Naive B cell (primary cell): ENCODE measurements around the gene DNASE2. TPM values are rescaled to one million over a fixed set of nuclear protein-coding genes. Genes with fewer than 3 reads are reported as not detected.
A peak's percentile ranks its signal among the peaks of the same experiment; 100 is the strongest.

Experiments
- ATAC-seq, 2 donors: fragments of 150-1000 bp; cut with Tn5 transposase; 2 replicates each; pipeline ENCODE4 v1.10.0; 2021; ENCODE audit warnings: low read depth in 2 of 2, mild to moderate bottlenecking in 2 of 2, moderate library complexity in 2 of 2
- DNase-seq: peaks from one replicate; pipeline ENCODE4 v3.0.0; 2022
- H3K27ac Mint-ChIP-seq, 6 donors: one replicate each; pipeline ENCODE4 v1.8.0; 2020 to 2022; ENCODE audit warnings: mild to moderate bottlenecking in 6 of 6, mixed read lengths in 6 of 6, moderate library complexity in 5 of 6, inconsistent platforms in 2 of 6
- H3K27me3 Mint-ChIP-seq, 3 donors: one replicate each; pipeline ENCODE4 v1.8.0; 2021 to 2022; ENCODE audit warnings: mixed read lengths in 3 of 3, mild to moderate bottlenecking in 1 of 3
- H3K36me3 Mint-ChIP-seq, 2 donors: one replicate each; pipeline ENCODE4 v1.8.0; 2020 to 2022; ENCODE audit warnings: mixed read lengths in 2 of 2, inconsistent platforms in 1 of 2, mild to moderate bottlenecking in 1 of 2
- H3K4me1 Mint-ChIP-seq, 3 donors: one replicate each; pipeline ENCODE4 v1.8.0; 2020 to 2022; ENCODE audit warnings: mixed read lengths in 3 of 3, inconsistent platforms in 1 of 3, mild to moderate bottlenecking in 1 of 3, moderate library complexity in 1 of 3
- H3K4me3 Mint-ChIP-seq, 8 donors: one replicate each; pipeline ENCODE4 v1.8.0; 2020 to 2022; ENCODE audit warnings: mild to moderate bottlenecking in 8 of 8, mixed read lengths in 8 of 8, moderate library complexity in 8 of 8, inconsistent platforms in 2 of 8
- H3K9me3 Mint-ChIP-seq, 7 donors: one replicate each; pipeline ENCODE4 v1.8.0; 2020 to 2022; ENCODE audit warnings: mixed read lengths in 7 of 7, mild to moderate bottlenecking in 5 of 7, inconsistent platforms in 2 of 7, moderate library complexity in 1 of 7
- polyA plus RNA-seq, 6 donors: library from polyadenylated mRNA; unstranded; fragments of 300-500 nt; fragmentation: Illumina TruSeq; gene quantifications; one replicate each; pipeline ENCODE4 v1.2.3, GENCODE V29; 2021; ENCODE audit warnings: low read depth in 6 of 6

Gene DNASE2
- polyA plus RNA-seq, 6 donors from 2014 or later: 24.5 to 55.8 (median 40.6) TPM

DNA sequence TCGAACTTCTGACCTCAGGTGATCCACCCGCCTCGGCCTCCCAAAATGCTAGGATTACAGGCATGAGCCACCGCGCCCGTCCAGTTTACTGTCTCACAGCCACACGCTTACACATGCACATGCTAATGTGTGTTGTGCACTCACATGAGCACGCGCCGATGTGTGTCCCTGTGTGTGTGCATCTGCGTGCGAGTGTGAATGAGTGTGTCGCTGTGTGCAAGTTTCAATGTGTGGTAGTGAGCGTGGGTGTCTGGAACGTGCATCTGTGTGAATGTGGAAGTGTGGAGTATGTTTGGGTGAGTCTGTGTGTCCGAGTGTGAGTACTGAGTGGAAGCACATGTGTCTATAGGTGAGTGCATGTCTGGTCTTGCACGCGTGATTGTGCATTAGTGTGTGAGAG lies 38.7 kb downstream of the DNASE2 start:
- Mint-ChIP-seq H3K4me3 (no peak overlapping the region), H3K4me1 (peaks cover 26 to 41% (median 38%) of the 10 kb centered on the region in 3 donors), H3K27me3 (peaks cover 60 to 92% (median 75%) of the 10 kb centered on the region in 3 donors), H3K36me3 (peaks cover 0 to 18% of the 10 kb centered on the region in 2 donors), H3K27ac (no peak overlapping the region), H3K9me3 (peaks cover 0 to 8% (median 2%) of the 10 kb centered on the region in 7 donors)
- DNase-seq (no peak), ATAC-seq (no peak)

DNA sequence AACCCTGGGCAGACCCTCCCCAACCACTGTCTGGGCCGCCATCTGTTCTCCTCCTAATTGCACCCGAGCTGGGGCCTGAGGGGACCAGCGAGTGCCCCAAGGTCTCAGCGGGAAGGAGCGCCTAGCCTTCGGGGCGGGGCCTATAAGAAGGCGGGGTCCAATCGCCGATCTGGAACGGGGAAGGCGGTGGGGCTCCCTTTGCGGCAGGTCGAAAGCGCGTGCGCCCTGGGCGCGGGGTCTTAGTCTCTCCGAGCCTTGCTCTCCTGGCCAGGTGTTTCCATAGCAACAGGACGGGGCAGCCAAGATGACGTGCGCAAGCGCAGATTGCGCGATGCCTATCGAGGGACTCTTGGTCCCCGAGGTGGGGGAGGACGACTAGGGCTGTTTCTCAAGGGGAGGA lies 40.2 kb downstream of the DNASE2 start:
- H3K4me3 Mint-ChIP-seq: peak overlapping the region; percentile 6 to 69 (median 34)
- H3K27ac Mint-ChIP-seq: peak overlapping the region in 2 of 6 donors; percentile 16 to 68
- peak in 1 of 2 donors; percentile 17 for ATAC-seq
- DNase-seq: no peak
- peaks cover 74 to 93% (median 83%) of the 10 kb centered on the region in 3 donors for H3K27me3 Mint-ChIP-seq
- peaks cover 0 to 18% of the 10 kb centered on the region in 2 donors for H3K36me3 Mint-ChIP-seq
- H3K9me3 Mint-ChIP-seq: peaks cover 0 to 8% (median 2%) of the 10 kb centered on the region in 7 donors
- peaks cover 26 to 43% (median 38%) of the 10 kb centered on the region in 3 donors for H3K4me1 Mint-ChIP-seq

- ATAC-seq: peak; percentile 13
Measured at GRCh38 chr19:12840091-12841079, 40.9 kb downstream of the DNASE2 start.

GRCh38 chr19:12838886-12839756 lies 42.1 kb downstream of the DNASE2 start:
- H3K4me3 Mint-ChIP-seq: peak overlapping the region; percentile 58 to 89 (median 74)
- H3K27me3 Mint-ChIP-seq: peaks cover 71 to 98% (median 80%) of the 10 kb centered on the region in 3 donors
- peaks cover 0 to 8% (median 3%) of the 10 kb centered on the region in 7 donors for H3K9me3 Mint-ChIP-seq
- peak overlapping the region in 1 of 6 donors; percentile 58 for H3K27ac Mint-ChIP-seq
- peak in 1 of 2 donors; percentile 31 for ATAC-seq
- peaks cover 0 to 22% of the 10 kb centered on the region in 2 donors for H3K36me3 Mint-ChIP-seq
- DNase-seq: no peak
- H3K4me1 Mint-ChIP-seq: peaks cover 30 to 58% (median 44%) of the 10 kb centered on the region in 3 donors

More at GRCh38 chr19:12840091-12841079, 40.9 kb downstream of the DNASE2 start:
- Mint-ChIP-seq H3K27me3 (peaks cover 74 to 96% (median 81%) of the 10 kb centered on the region in 3 donors), H3K4me3 (peak overlapping the region in 4 of 8 donors; percentile 16 to 69 (median 34)), H3K9me3 (peaks cover 0 to 8% (median 2%) of the 10 kb centered on the region in 7 donors), H3K4me1 (peaks cover 26 to 48% (median 39%) of the 10 kb centered on the region in 3 donors), H3K27ac (peak overlapping the region in 1 of 6 donors; percentile 40), H3K36me3 (peaks cover 0 to 18% of the 10 kb centered on the region in 2 donors)
- no peak for DNase-seq

GRCh38 chr19:12838182-12838885 lies 42.9 kb downstream of the DNASE2 start, which contains the start of gene MAST1:
Gene MAST1 (plus strand): TSS chr19:12838515. CDS start chr19:12838573, 58 bp downstream.
- ATAC-seq: peak; percentile 74 to 76
- peaks cover 0 to 22% of the 10 kb centered on the region in 2 donors for H3K36me3 Mint-ChIP-seq
- H3K4me1 Mint-ChIP-seq: peaks cover 31 to 61% (median 45%) of the 10 kb centered on the region in 3 donors
- H3K27ac Mint-ChIP-seq: peak within 1 kb of the TSS in 3 of 6 donors; percentile 5 to 81 (median 58)
- peaks cover 65 to 93% (median 72%) of the 10 kb centered on the region in 3 donors for H3K27me3 Mint-ChIP-seq
- DNase-seq: peak; percentile 42
- H3K9me3 Mint-ChIP-seq: peaks cover 0 to 8% (median 3%) of the 10 kb centered on the region in 7 donors
- peak within 1 kb of the TSS; percentile 58 to 89 (median 74) for H3K4me3 Mint-ChIP-seq

DNA sequence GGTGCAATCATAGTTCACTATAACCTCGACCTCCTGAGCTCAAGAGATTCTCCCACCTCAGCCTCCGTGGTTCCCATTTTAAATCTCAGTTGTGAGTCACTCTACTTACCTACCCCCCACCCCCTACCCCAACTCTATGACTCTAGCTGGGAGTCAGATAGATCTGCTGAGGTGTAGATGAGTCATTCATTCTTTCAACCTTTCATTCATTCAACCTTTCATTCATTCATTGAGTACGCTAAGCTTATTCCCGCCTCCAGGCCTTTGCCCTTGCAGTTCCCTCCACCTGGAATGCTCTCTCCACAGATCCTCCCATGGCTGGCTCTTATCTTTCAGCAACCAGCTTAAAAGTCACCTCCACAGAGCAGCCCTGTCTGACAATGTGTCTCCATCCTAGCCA lies 44.0 kb downstream of the DNASE2 start:
- no peak for ATAC-seq
- H3K27ac Mint-ChIP-seq: peak overlapping the region in 1 of 6 donors; percentile 5
- H3K36me3 Mint-ChIP-seq: peaks cover 0 to 28% of the 10 kb centered on the region in 2 donors
- H3K27me3 Mint-ChIP-seq: peaks cover 67 to 93% (median 69%) of the 10 kb centered on the region in 3 donors
- no peak for DNase-seq
- peaks cover 0 to 11% (median 5%) of the 10 kb centered on the region in 7 donors for H3K9me3 Mint-ChIP-seq
- H3K4me1 Mint-ChIP-seq: peaks cover 39 to 72% (median 55%) of the 10 kb centered on the region in 3 donors
- peak overlapping the region in 4 of 8 donors; percentile 25 to 81 (median 58) for H3K4me3 Mint-ChIP-seq

- Mint-ChIP-seq H3K4me3 (peak overlapping the region in 2 of 8 donors; percentile 61 to 67), H3K4me1 (peaks cover 39 to 74% (median 58%) of the 10 kb centered on the region in 3 donors), H3K9me3 (peaks cover 0 to 16% (median 7%) of the 10 kb centered on the region in 7 donors), H3K27ac (peak overlapping the region in 1 of 6 donors; percentile 82), H3K27me3 (peaks cover 67 to 93% (median 69%) of the 10 kb centered on the region in 3 donors), H3K36me3 (peaks cover 0 to 30% of the 10 kb centered on the region in 2 donors)
- ATAC-seq (no peak), DNase-seq (no peak)
Measured at GRCh38 chr19:12836529-12836863, 44.8 kb downstream of the DNASE2 start.

DNA sequence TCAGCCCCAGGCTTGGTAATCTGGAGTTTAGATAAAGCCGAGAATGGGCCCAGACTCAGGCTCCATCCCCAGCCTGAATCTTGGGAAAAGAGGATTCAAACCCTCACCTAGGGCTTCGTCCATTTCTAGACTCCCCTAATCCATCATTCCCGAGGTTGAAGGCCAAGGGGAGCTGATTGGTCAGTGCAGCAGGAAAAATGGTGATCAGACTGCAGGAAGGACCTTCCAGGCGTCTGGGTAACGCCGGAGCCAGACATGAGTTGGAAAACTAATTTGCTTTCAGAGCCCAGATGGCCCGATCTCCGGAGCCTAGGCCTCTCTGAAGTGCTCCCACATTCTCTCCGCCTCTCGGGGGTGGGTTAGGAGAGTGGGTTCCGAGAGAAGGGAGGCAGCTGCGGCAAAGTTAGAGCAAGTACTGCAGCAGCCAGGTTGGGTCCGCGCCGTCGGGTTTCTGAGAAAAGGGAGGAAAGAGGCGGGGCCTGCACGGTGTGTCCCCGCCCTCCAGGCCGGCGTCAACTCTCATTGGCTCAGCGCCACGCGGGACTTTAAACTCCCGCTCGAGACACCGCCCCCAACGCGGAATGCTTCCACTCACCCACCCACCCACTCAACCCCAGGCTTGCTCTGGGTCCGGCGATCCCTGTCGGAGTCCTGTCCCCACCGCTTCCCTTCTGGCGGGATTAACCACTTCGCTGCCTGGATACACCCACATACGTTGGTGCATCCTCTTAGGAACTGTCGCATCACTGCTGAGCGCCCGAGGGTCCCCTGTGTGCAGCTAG lies 46.1 kb downstream of the DNASE2 start:
- H3K4me1 Mint-ChIP-seq: peaks cover 29 to 61% (median 46%) of the 10 kb centered on the region in 3 donors
- peak overlapping the region in 3 of 6 donors; percentile 52 to 73 (median 63) for H3K27ac Mint-ChIP-seq
- DNase-seq: no peak
- H3K4me3 Mint-ChIP-seq: peak overlapping the region in 6 of 8 donors; percentile 47 to 74 (median 68)
- peak in 1 of 2 donors; percentile 11 for ATAC-seq
- peaks cover 0 to 20% of the 10 kb centered on the region in 2 donors for H3K36me3 Mint-ChIP-seq
- peaks cover 67 to 93% (median 69%) of the 10 kb centered on the region in 3 donors for H3K27me3 Mint-ChIP-seq
- H3K9me3 Mint-ChIP-seq: peaks cover 1 to 17% (median 6%) of the 10 kb centered on the region in 7 donors

- peaks cover 29 to 57% (median 42%) of the 10 kb centered on the region in 3 donors for H3K4me1 Mint-ChIP-seq
- H3K9me3 Mint-ChIP-seq: peaks cover 1 to 17% (median 6%) of the 10 kb centered on the region in 7 donors
- peak within 1 kb of the TSS; percentile 52 to 79 (median 70) for H3K4me3 Mint-ChIP-seq
- peaks cover 67 to 93% (median 69%) of the 10 kb centered on the region in 3 donors for H3K27me3 Mint-ChIP-seq
- ATAC-seq: no peak
- H3K36me3 Mint-ChIP-seq: peaks cover 0 to 19% of the 10 kb centered on the region in 2 donors
- peak within 1 kb of the TSS in 5 of 6 donors; percentile 49 to 88 (median 73) for H3K27ac Mint-ChIP-seq
- no peak for DNase-seq
Measured at GRCh38 chr19:12834566-12834943, 46.7 kb downstream of the DNASE2 start, which contains the start of gene RTBDN. Gene RTBDN (minus strand): TSS chr19:12834579. CDS start chr19:12829979, 4,600 bp downstream.

GRCh38 chr19:12833738-12834565 lies 47.3 kb downstream of the DNASE2 start:
- Mint-ChIP-seq H3K9me3 (peaks cover 1 to 17% (median 6%) of the 10 kb centered on the region in 7 donors), H3K36me3 (peaks cover 0 to 19% of the 10 kb centered on the region in 2 donors), H3K4me3 (peak overlapping the region; percentile 51 to 79 (median 68)), H3K27me3 (peaks cover 66 to 93% (median 68%) of the 10 kb centered on the region in 3 donors), H3K4me1 (peaks cover 23 to 51% (median 36%) of the 10 kb centered on the region in 3 donors), H3K27ac (peak overlapping the region in 3 of 6 donors; percentile 52 to 88 (median 85))
- no peak for DNase-seq
- ATAC-seq: no peak
